Activated CD4-positive, alpha-beta T cell treated with anti-CD3 and anti-CD28 coated beads, Interleukin-2, amount 10 ng/mL, durations not matched to agents 24 days and 14 days (primary cell): ENCODE measurements around the gene APBB1. TPM values are rescaled to one million over a fixed set of nuclear protein-coding genes. Genes with fewer than 3 reads are reported as not detected.
A peak's percentile ranks its signal among the peaks of the same experiment; 100 is the strongest.

Experiments used
- DNase-seq: peaks from one replicate; pipeline ENCODE4 v3.0.0; 2022
- H3K27ac Mint-ChIP-seq: one replicate; pipeline ENCODE4 v1.8.0; 2022; ENCODE audit warnings: mild to moderate bottlenecking, mixed read lengths
- H3K27me3 Mint-ChIP-seq: one replicate; pipeline ENCODE4 v1.8.0; 2022; ENCODE audit warnings: mixed read lengths
- H3K36me3 Mint-ChIP-seq: one replicate; pipeline ENCODE4 v1.8.0; 2022; ENCODE audit warnings: low read depth, mild to moderate bottlenecking, mixed read lengths
- H3K4me1 Mint-ChIP-seq: one replicate; pipeline ENCODE4 v1.8.0; 2021; ENCODE audit warnings: mixed read lengths
- H3K4me3 Mint-ChIP-seq: one replicate; pipeline ENCODE4 v1.8.0; 2022; ENCODE audit warnings: mild to moderate bottlenecking, moderate library complexity, mixed read lengths
- H3K9me3 Mint-ChIP-seq: one replicate; pipeline ENCODE4 v1.8.0; 2021; ENCODE audit warnings: mixed read lengths
- intact Hi-C: fragments of 100-400 bp; cut with micrococcal nuclease; formaldehyde crosslinking; loops from one replicate; pipeline ENCODE4 v1.15.1; 2023
- total RNA-seq: library from RNA; stranded (reverse); gene quantifications from 2 replicates; pipeline ENCODE4 v1.2.3, GENCODE V29; 2022

The APBB1 gene
- 24.1 TPM in 2 replicates for total RNA-seq

GRCh38 chr11:6419009-6419631 lies at the start of gene APBB1:
APBB1 (minus strand) TSS chr11:6419094; CDS start chr11:6411347, 7,747 bp downstream.
- DNase-seq: peak; percentile 93
- H3K27me3 Mint-ChIP-seq: peaks cover 33% of the 10 kb centered on the region
- H3K9me3 Mint-ChIP-seq: no peaks in the 10 kb centered on the region
- H3K4me1 Mint-ChIP-seq: peaks cover 3% of the 10 kb centered on the region
- peak within 1 kb of the TSS; percentile 45 for H3K27ac Mint-ChIP-seq
- intact Hi-C loops: loop anchor here (1.0 to 10.0 kb wide), 6 partner anchors 20 to 734 kb away; partner anchors contain the start of genes ARFIP2, CNGA4, FHIP1B and ILK
- H3K36me3 Mint-ChIP-seq: no peaks in the 10 kb centered on the region
- H3K4me3 Mint-ChIP-seq: no peak within 1 kb of the TSS

DNA sequence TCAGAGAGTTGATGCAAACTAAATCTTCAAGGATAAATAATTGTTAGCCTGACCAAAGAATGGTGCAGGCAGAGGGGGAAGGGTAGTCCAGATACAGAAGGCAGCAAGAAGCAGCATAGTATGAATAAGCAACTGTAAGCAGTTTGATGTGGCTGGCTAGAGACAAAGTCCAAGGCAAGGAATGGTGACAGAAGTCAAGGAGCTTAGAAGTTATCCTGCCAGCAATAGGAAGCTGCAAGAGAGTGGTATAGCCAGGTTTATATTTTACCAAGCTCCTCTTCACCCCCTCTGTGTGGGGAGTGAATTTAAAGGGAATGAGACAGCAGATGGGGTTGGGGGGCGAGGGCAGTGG lies 40.2 kb upstream of the APBB1 start:
- no peaks in the 10 kb centered on the region for H3K4me1 Mint-ChIP-seq
- no peaks in the 10 kb centered on the region for H3K36me3 Mint-ChIP-seq
- H3K27ac Mint-ChIP-seq: no peak overlapping the region
- intact Hi-C loops: no loop called here
- no peaks in the 10 kb centered on the region for H3K9me3 Mint-ChIP-seq
- DNase-seq: no peak
- H3K4me3 Mint-ChIP-seq: no peak overlapping the region
- H3K27me3 Mint-ChIP-seq: no peaks in the 10 kb centered on the region

GRCh38 chr11:6458352-6459098 lies 39.6 kb upstream of the APBB1 start:
- Mint-ChIP-seq H3K9me3 (no peaks in the 10 kb centered on the region), H3K27me3 (no peaks in the 10 kb centered on the region), H3K4me1 (no peaks in the 10 kb centered on the region), H3K27ac (no peak overlapping the region), H3K36me3 (no peaks in the 10 kb centered on the region), H3K4me3 (no peak overlapping the region)
- intact Hi-C loops: no loop called here
- no peak for DNase-seq

GRCh38 chr11:6457581-6458320 lies 38.9 kb upstream of the APBB1 start:
- Mint-ChIP-seq H3K27ac (no peak overlapping the region), H3K4me1 (no peaks in the 10 kb centered on the region), H3K36me3 (no peaks in the 10 kb centered on the region), H3K9me3 (no peaks in the 10 kb centered on the region), H3K4me3 (no peak overlapping the region), H3K27me3 (no peaks in the 10 kb centered on the region)
- no peak for DNase-seq
- intact Hi-C loops: no loop called here

GRCh38 chr11:6456361-6457073 lies 37.6 kb upstream of the APBB1 start:
- no peak overlapping the region for H3K4me3 Mint-ChIP-seq
- no peaks in the 10 kb centered on the region for H3K4me1 Mint-ChIP-seq
- intact Hi-C loops: no loop called here
- no peak for DNase-seq
- no peaks in the 10 kb centered on the region for H3K27me3 Mint-ChIP-seq
- H3K36me3 Mint-ChIP-seq: no peaks in the 10 kb centered on the region
- no peaks in the 10 kb centered on the region for H3K9me3 Mint-ChIP-seq
- H3K27ac Mint-ChIP-seq: no peak overlapping the region

GRCh38 chr11:6455070-6455469 lies 36.2 kb upstream of the APBB1 start:
- no peaks in the 10 kb centered on the region for H3K9me3 Mint-ChIP-seq
- H3K4me3 Mint-ChIP-seq: no peak overlapping the region
- intact Hi-C loops: no loop called here
- no peak overlapping the region for H3K27ac Mint-ChIP-seq
- DNase-seq: no peak
- H3K4me1 Mint-ChIP-seq: no peaks in the 10 kb centered on the region
- no peaks in the 10 kb centered on the region for H3K27me3 Mint-ChIP-seq
- H3K36me3 Mint-ChIP-seq: no peaks in the 10 kb centered on the region

DNA sequence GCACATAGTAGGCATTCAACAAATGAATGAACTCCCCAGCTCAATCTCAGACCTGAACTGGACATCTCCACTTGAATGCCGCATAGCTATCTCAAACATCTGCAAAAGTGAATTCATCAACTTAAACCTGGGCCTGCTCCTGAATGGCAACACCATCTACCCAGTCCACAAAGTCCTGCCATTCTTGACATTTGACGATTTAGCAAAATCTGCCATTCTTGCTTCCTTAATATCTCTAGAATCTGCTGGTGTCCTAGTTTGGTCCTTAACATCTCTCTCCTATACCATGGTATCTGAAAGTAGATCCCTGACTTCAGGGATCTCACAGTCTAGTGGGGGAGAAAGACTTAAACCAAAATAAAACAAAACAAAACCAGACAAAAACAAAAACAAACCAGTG lies 34.3 kb upstream of the APBB1 start:
- no peak overlapping the region for H3K4me3 Mint-ChIP-seq
- no peak for DNase-seq

DNA sequence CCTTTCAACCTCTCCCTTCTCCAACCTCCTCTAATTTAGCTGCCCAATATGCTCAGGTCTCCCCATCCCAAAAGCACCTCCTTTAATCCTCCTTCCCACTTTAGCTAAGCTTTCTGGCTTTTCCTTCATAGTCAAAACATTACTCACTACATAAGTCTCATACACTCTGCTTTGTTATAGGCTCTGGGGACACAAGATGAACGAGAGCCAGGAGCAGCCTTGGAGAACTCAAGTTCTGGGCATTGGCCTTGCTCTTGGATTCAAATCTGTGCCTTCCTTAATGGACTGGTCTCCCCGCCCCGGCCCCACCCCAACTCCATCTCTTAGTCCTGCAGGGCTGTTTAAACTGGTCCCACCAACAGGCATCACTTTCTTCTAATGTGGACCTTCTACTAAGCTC lies 33.3 kb upstream of the APBB1 start:
- DNase-seq: no peak
- intact Hi-C loops: no loop called here
- Mint-ChIP-seq H3K27ac (no peak overlapping the region), H3K9me3 (no peaks in the 10 kb centered on the region), H3K27me3 (no peaks in the 10 kb centered on the region), H3K36me3 (no peaks in the 10 kb centered on the region), H3K4me1 (no peaks in the 10 kb centered on the region), H3K4me3 (no peak overlapping the region)

More for the DNA sequence above, 34.3 kb upstream of the APBB1 start:
- no peaks in the 10 kb centered on the region for H3K4me1 Mint-ChIP-seq
- intact Hi-C loops: no loop called here
- H3K27me3 Mint-ChIP-seq: no peaks in the 10 kb centered on the region
- H3K27ac Mint-ChIP-seq: no peak overlapping the region
- H3K9me3 Mint-ChIP-seq: no peaks in the 10 kb centered on the region
- H3K36me3 Mint-ChIP-seq: no peaks in the 10 kb centered on the region

DNA sequence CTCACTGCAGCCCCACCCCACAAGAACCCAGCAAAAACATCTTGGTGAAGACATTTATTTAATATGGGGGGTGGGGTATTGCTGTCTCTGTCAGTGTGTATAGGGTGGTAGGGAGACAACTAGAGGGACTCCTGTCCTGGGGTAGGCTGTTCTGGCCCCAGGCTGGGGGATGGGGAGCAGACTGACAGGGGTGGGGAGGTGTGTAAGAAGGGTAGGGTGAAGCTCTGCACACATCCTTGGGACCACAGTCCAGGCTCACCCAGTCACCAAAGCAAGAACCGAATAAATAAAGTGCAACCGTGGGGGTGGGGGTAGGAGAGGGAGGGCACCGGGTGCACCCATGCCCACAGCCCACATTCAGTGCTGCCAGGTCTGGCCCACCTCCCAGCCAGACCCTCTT lies 29.7 kb upstream of the APBB1 start:
- Mint-ChIP-seq H3K36me3 (no peaks in the 10 kb centered on the region), H3K27ac (no peak overlapping the region), H3K4me3 (no peak overlapping the region), H3K9me3 (no peaks in the 10 kb centered on the region), H3K27me3 (peaks cover 11% of the 10 kb centered on the region), H3K4me1 (no peaks in the 10 kb centered on the region)
- intact Hi-C loops: no loop called here
- no peak for DNase-seq

GRCh38 chr11:6443269-6444003 lies 24.5 kb upstream of the APBB1 start:
- no peak overlapping the region for H3K27ac Mint-ChIP-seq
- no peaks in the 10 kb centered on the region for H3K4me1 Mint-ChIP-seq
- DNase-seq: peak; percentile 87
- peaks cover 11% of the 10 kb centered on the region for H3K27me3 Mint-ChIP-seq
- intact Hi-C loops: loop anchor here (1.0 to 2.0 kb wide), 2 partner anchors 53 to 64 kb away; partner anchors contain the start of gene SMPD1
- H3K36me3 Mint-ChIP-seq: no peaks in the 10 kb centered on the region
- H3K4me3 Mint-ChIP-seq: no peak overlapping the region
- H3K9me3 Mint-ChIP-seq: no peaks in the 10 kb centered on the region

- Mint-ChIP-seq H3K4me3 (no peak overlapping the region), H3K4me1 (no peaks in the 10 kb centered on the region), H3K27ac (no peak overlapping the region), H3K9me3 (no peaks in the 10 kb centered on the region), H3K27me3 (peaks cover 11% of the 10 kb centered on the region), H3K36me3 (no peaks in the 10 kb centered on the region)
- DNase-seq: no peak
- intact Hi-C loops: loop anchor here (2.0 kb wide), 1 partner anchor 52 kb away; the partner anchor contains the start of gene SMPD1
Observed at GRCh38 chr11:6442441-6442840, 23.5 kb upstream of the APBB1 start.

DNA sequence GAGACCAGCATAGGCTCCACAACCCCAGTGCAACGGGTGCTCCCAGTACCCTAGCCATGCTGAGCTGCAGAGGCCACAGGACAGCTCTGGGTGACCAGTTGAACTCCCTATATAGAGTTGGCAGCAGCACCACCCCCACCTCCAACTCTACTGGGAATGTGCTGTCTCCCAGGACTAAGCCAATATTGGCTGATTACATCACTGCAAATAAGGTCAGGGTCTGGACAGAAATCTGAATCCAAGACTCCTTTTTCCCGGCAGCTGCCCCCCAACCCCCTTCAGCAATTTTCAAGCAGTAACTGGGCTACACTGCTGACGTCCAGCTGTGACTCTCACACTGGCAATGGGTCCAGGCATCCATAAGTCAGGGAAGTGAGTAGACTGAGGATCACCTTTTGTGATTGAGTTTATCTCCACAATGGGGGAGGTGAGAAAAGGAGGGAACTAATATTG lies 22.0 kb upstream of the APBB1 start, which contains the start of gene HPX:
Gene HPX (minus strand): TSS at position 82 of the 453 bp plus-strand sequence. CDS start 24 bp downstream, at position 58.
- H3K36me3 Mint-ChIP-seq: no peaks in the 10 kb centered on the region

More for the DNA sequence above, 22.0 kb upstream of the APBB1 start, which contains the start of gene HPX:
- DNase-seq: no peak
- no peaks in the 10 kb centered on the region for H3K9me3 Mint-ChIP-seq
- intact Hi-C loops: no loop called here
- peaks cover 6% of the 10 kb centered on the region for H3K27me3 Mint-ChIP-seq
- no peak within 1 kb of the TSS for H3K4me3 Mint-ChIP-seq
- no peak within 1 kb of the TSS for H3K27ac Mint-ChIP-seq
- H3K4me1 Mint-ChIP-seq: peaks cover 1% of the 10 kb centered on the region
